GM10266 (cell line): ENCODE results near the gene ANKS1A.

Experiments
- DNase-seq: peaks from one replicate; pipeline ENCODE4 v3.0.0; 2012; ENCODE audit errors: extremely low spot score
- TF ChIP-seq, protein P1 (sequence below): IDR thresholded peaks from 2 replicates; pipeline ENCODE4 v1.5.1; 2012; ENCODE audit warnings: mild to moderate bottlenecking, low read depth; ENCODE audit not compliant: control insufficient read depth, insufficient read depth; ENCODE audit errors: missing control alignments

The ANKS1A gene

GRCh38 chr6:35038076-35038475 lies 149.0 kb downstream of the ANKS1A start:
- no peak for DNase-seq
- TF ChIP-seq, protein P1, sequence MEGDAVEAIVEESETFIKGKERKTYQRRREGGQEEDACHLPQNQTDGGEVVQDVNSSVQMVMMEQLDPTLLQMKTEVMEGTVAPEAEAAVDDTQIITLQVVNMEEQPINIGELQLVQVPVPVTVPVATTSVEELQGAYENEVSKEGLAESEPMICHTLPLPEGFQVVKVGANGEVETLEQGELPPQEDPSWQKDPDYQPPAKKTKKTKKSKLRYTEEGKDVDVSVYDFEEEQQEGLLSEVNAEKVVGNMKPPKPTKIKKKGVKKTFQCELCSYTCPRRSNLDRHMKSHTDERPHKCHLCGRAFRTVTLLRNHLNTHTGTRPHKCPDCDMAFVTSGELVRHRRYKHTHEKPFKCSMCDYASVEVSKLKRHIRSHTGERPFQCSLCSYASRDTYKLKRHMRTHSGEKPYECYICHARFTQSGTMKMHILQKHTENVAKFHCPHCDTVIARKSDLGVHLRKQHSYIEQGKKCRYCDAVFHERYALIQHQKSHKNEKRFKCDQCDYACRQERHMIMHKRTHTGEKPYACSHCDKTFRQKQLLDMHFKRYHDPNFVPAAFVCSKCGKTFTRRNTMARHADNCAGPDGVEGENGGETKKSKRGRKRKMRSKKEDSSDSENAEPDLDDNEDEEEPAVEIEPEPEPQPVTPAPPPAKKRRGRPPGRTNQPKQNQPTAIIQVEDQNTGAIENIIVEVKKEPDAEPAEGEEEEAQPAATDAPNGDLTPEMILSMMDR, result no peak

DNA sequence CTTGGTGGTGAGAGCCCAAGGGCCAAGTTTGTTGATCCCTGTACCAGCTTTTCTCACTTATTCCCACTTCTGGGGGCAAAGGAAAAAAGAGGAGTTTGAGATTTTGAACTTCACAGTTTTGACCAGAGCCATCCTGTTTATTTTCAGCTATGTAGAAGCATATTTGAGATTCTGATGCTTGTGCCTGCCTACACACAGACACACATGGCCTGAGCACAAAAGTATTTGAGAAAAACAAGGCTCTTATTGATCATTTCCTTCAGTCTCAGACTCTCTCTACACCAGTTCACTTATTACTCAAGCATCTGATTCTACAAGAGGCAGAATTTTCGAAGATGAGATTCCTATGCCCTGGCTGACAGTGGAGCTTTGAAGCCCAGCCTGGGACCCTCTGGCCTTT lies 151.3 kb downstream of the ANKS1A start:
- TF ChIP-seq, protein P1, result no peak
- DNase-seq, result no peak

DNA sequence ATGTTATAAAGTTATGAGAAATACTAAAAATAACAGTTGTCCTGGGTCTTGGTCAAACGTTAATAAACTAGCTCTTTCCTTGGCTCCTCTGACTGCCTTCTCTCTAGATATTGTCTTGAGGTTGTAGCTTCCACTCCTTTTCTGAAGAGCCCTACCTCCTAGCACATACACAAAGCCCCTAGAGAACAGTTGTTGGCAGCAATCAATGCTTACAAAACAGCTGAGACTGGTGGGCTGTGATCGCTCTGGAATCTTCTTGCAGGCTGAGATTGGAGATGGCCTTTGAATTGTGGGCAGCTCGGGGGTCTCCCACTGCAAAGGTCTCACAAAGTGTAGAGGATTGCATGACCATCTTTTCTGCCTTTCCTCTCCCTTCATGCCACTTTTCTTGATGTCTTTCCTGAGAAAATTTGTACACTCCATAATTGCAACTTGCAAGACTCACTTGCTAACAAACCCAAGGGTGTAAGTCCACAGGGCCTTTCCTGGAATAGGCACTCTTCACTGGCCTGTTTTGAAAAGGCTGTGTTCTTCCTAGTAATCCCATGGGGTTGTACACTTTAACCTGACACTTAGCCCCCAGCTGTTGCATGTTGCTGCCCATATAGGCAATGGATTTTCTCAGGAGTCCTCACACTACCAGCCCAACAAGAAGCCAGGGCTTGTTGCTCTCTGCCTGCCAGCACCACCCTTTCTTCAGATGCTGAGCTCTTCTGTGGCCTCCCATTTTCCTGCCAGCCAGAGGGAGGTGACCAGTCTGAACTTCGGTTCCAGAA lies 152.2 kb downstream of the ANKS1A start:
- TF ChIP-seq, protein P1, result no peak
- no peak for DNase-seq

DNA sequence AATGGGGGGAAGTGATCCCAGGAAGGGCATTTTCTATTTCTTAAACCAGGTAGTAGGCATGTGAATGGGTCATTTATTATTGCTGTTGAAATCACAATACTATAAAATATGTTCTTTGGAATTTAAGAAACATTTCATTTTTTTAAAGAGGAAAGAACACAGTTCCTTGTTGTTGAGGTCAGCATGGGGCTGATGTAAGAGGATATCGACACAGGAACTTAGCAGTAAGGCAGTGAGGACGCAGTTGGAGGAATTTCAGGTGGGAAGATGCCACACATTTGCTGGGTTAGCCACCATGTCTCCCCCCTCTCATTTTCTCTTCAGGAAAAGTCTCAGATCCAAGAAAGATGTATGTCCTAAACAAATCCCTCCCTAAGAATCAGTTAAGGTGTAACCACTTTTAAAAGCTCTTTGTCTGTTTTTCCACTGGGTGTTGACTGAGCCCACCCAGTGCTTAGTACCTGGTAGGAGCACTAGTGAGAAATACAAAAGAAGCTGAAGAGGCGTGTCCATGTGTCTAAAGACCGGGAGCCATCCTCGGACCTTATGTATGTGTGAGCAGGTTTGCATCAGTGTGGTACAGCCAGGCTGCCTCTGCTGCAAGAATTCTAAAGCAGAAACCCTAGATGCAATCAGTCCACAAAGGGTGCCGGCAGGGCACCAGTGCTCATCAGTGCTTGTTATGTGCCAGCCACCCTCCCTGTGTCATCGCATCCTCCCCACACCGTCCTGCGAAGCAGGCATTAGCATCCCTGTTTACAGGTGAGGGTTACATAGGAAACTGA lies 153.2 kb downstream of the ANKS1A start:
- TF ChIP-seq, protein P1, result no peak
- DNase-seq, result no peak

DNA sequence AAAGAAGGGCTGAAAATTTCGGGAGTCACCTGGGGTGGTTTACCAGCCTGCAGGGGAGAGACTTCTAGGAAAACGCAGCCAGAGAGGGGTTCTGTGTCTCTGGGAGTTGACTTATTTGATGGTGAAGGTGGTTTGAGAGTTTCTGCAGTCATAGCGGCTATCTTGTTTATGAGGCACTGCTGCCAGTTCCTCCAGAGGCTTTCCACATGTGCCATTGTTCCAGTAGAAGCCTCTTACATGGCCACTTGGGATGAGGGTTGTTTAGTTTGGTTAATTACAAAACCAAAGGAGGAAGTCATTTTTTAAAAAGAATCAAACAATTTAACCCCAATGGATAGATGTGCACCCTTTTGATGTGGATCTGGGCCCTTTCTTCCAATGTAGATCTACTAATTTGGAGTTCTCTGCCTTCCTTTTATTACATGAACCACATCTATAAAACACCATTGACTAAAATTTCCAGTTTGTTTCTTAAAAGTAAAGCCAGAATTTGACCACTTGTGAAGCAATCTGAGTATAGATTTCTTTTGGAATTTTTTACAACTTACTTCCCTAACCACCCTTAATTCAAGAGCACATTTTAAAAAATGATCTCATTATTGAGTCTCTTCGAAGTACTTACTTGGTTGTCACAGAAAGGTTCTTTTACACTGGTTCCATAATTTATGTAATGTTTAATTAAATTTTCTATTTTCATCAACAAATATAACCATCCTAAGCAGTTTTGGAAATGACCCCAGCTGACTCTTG lies 154.5 kb downstream of the ANKS1A start:
- DNase-seq, result no peak
- TF ChIP-seq, protein P1, result no peak

- TF ChIP-seq, protein P1, result no peak
- no peak for DNase-seq
Observed at GRCh38 chr6:35044145-35044745, 155.2 kb downstream of the ANKS1A start.
